Measurements from ENCODE around the gene AFAP1. TPM values are rescaled to one million over a fixed set of nuclear protein-coding genes. Genes with fewer than 3 reads are reported as not detected.

Gene AFAP1
- total and polyA plus RNA-seq, 2 donors (not counting 3 experiments of a cell fraction or from before 2014, with no cell fraction given): 32.3 to 103 TPM

DNA sequence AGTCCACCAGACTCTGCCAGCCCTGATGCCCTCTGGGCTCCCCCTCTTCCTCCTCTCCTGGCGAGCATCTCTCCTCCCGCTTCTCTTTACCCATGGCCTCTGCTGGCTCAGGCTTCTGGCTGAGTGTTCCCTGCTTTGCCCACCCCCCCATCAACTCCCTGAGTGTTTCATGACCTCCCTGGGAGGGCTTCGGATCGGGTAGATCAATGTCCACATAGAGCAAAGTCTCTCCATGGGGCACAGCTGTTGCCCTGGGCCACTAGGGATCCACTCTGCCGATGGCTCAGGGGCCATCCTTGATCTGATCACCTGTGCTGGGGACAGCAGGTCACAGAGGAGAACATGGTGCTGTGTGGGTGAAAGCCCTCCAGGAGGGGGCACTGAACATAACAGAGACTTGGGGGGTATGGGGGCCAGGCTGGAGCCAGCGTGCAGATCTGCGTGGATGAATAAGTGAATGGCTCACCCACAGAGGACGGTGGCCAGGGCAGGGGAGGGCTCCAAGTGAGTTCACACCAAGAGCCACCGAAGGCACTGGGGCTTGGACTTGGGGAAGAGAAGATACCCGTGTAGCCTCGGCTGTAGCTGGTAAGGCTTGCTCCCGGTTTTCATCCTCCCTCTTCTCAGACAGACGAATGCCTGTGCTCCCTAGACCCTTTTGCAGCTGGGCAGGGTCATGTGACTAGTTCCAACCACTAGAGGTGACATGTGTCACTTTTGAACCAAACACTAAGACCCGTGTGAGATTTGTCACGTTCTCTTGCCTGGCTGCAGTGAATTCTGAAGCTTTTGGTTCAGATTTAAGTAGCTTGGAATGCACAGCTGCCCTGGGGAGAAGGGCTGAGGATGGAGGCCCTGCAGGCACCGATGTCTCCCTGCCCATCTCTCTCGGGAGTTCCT is 23.2 kb upstream of the AFAP1 start:
- Histone ChIP-seq H3K9me1 (replicated peaks; ENCODE audit: control insufficient read depth, extremely low read depth, insufficient read depth, low read length) (no peaks in the 10 kb centered on the region), H3K36me3 (ENCODE audit: control insufficient read depth in 2 of 2, extremely low read depth in 1 of 2, insufficient read depth in 2 of 2, low read length in 2 of 2) (no peaks in the 10 kb centered on the region), H4K20me1 (replicated peaks; ENCODE audit: control insufficient read depth, extremely low read depth, insufficient read depth, low read length) (no peaks in the 10 kb centered on the region), H3K79me2 (ENCODE audit: control insufficient read depth, insufficient read depth, low read length) (no peaks in the 10 kb centered on the region), H3K9ac (replicated peaks; ENCODE audit: extremely low read depth, insufficient read depth, low read length) (no peak overlapping the region), H3K4me3 (replicated peaks in 1 of 3; ENCODE audit: insufficient read depth in 1 of 3, low read depth in 1 of 3, low read length in 3 of 3) (no peak overlapping the region), H3K4me1 (ENCODE audit: control insufficient read depth, extremely low read depth, insufficient read depth, low read length) (peaks cover 23% of the 10 kb centered on the region), H3K4me2 (ENCODE audit: insufficient read depth, low read length) (no peak overlapping the region), H3K27ac (ENCODE audit: insufficient read depth, low read depth, low read length) (no peak overlapping the region), H3K27me3 (ENCODE audit: control insufficient read depth in 2 of 2, insufficient read depth in 2 of 2, low read length in 2 of 2) (no peaks in the 10 kb centered on the region), H3K9me3 (replicated peaks; ENCODE audit: control insufficient read depth, insufficient read depth, low read length) (no peaks in the 10 kb centered on the region), H2AFZ (ENCODE audit: low read depth, low read length) (no peak overlapping the region)
- FAIRE-seq (no peak), DNase-seq (ENCODE audit: low read depth, low spot score) (no peak)
- ChIA-PET CTCF (interaction anchor here (0.6 kb wide), 1 partner anchor 86 kb away, joined by 3 read pairs; no protein-coding TSS in a partner anchor), POLR2A (no interaction called here)
- TF ChIP-seq FOS (IDR thresholded peaks at IDR 0.05; ENCODE audit: borderline replicate concordance, insufficient read depth, low read length) (no peak), JUN (IDR thresholded peaks at IDR 0.05; ENCODE audit: borderline replicate concordance, insufficient read depth, insufficient read length, low read depth) (no peak), POLR2A (IDR thresholded peaks at IDR 0.05; ENCODE audit: low read depth, low read length) (no peak), EZH2 (IDR thresholded peaks at IDR 0.05; ENCODE audit: borderline replicate concordance, low read depth, low read length, severe bottlenecking) (no peak), MYC (IDR thresholded peaks at IDR 0.05; ENCODE audit: low read depth, low read length) (no peak), POLR2AphosphoS5 (IDR thresholded peaks at IDR 0.05; ENCODE audit: insufficient read depth, low read depth, low read length) (no peak), GATA2 (IDR thresholded peaks at IDR 0.05; ENCODE audit: insufficient read depth, insufficient read length, low read depth, low read length) (no peak)
- TF ChIP-seq, protein P1, sequence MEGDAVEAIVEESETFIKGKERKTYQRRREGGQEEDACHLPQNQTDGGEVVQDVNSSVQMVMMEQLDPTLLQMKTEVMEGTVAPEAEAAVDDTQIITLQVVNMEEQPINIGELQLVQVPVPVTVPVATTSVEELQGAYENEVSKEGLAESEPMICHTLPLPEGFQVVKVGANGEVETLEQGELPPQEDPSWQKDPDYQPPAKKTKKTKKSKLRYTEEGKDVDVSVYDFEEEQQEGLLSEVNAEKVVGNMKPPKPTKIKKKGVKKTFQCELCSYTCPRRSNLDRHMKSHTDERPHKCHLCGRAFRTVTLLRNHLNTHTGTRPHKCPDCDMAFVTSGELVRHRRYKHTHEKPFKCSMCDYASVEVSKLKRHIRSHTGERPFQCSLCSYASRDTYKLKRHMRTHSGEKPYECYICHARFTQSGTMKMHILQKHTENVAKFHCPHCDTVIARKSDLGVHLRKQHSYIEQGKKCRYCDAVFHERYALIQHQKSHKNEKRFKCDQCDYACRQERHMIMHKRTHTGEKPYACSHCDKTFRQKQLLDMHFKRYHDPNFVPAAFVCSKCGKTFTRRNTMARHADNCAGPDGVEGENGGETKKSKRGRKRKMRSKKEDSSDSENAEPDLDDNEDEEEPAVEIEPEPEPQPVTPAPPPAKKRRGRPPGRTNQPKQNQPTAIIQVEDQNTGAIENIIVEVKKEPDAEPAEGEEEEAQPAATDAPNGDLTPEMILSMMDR (IDR thresholded peaks at IDR 0.05; ENCODE audit: extremely low read depth in 1 of 2, insufficient read depth in 1 of 2, low read depth in 1 of 2, low read length in 2 of 2): no peak
- TF ChIP-seq, protein P2, sequence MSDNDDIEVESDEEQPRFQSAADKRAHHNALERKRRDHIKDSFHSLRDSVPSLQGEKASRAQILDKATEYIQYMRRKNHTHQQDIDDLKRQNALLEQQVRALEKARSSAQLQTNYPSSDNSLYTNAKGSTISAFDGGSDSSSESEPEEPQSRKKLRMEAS (IDR thresholded peaks at IDR 0.05; ENCODE audit: insufficient read depth, insufficient read length): no peak
- intact Hi-C loops (cut with micrococcal nuclease) (no loop called here), dilution Hi-C loops (cut with MboI; ENCODE audit: extremely low pct_ligation_motif_present, low sequenced_read_pairs) (no loop called here)
- no TSS peak for BruUV-seq (replicated peaks)
